ENCODE data around the gene GTF2F2.
"Not testable (repeated sequence)": the region's sequence is repeated elsewhere in the genome, so short reads cannot be mapped to it uniquely, and the experiment has no call there.

GTF2F2 gene

GRCh38 chr13:45219123-45219891, 99.0 kb downstream of the GTF2F2 start:
- DNase-seq: no peak

- no peak for DNase-seq
Measured at GRCh38 chr13:45219938-45220375, 99.6 kb downstream of the GTF2F2 start.

GRCh38 chr13:45220403-45220802, 100.1 kb downstream of the GTF2F2 start:
- DNase-seq: no peak

GRCh38 chr13:45222516-45222915, 102.2 kb downstream of the GTF2F2 start:
- no peak for DNase-seq

GRCh38 chr13:45222919-45223318, 102.6 kb downstream of the GTF2F2 start:
- DNase-seq: no peak

GRCh38 chr13:45224176-45224575, 103.9 kb downstream of the GTF2F2 start:
- DNase-seq: no peak

- no peak for DNase-seq
Measured at GRCh38 chr13:45225370-45225769, 105.1 kb downstream of the GTF2F2 start.

- no peak for DNase-seq
Measured at GRCh38 chr13:45226024-45226423, 105.7 kb downstream of the GTF2F2 start.

- DNase-seq: no peak
Measured at GRCh38 chr13:45228002-45228401, 107.7 kb downstream of the GTF2F2 start.

GRCh38 chr13:45229172-45229571, 108.9 kb downstream of the GTF2F2 start:
- DNase-seq: no peak

GRCh38 chr13:45231305-45231704, 111.0 kb downstream of the GTF2F2 start:
- no peak for DNase-seq

- DNase-seq: no peak
Measured at GRCh38 chr13:45231722-45232121, 111.4 kb downstream of the GTF2F2 start.

GRCh38 chr13:45232591-45232990, 112.3 kb downstream of the GTF2F2 start:
- DNase-seq: no peak

GRCh38 chr13:45238945-45239795, 118.9 kb downstream of the GTF2F2 start:
- no peak for DNase-seq

- DNase-seq: no peak
Measured at GRCh38 chr13:45240143-45240542, 119.8 kb downstream of the GTF2F2 start.

GRCh38 chr13:45242070-45242469, 121.8 kb downstream of the GTF2F2 start:
- DNase-seq: no peak

- no peak for DNase-seq
Measured at GRCh38 chr13:45242524-45242923, 122.2 kb downstream of the GTF2F2 start.

GRCh38 chr13:45243077-45243476, 122.8 kb downstream of the GTF2F2 start:
- no peak for DNase-seq

- not testable (repeated sequence) for DNase-seq
Measured at GRCh38 chr13:45244736-45245135, 124.4 kb downstream of the GTF2F2 start.

GRCh38 chr13:45249662-45250061, 129.4 kb downstream of the GTF2F2 start:
- no peak for DNase-seq

GRCh38 chr13:45254396-45254795, 134.1 kb downstream of the GTF2F2 start:
- no peak for DNase-seq

- no peak for DNase-seq
Measured at GRCh38 chr13:45255247-45255987, 135.1 kb downstream of the GTF2F2 start.

GRCh38 chr13:45256254-45256653, 135.9 kb downstream of the GTF2F2 start:
- DNase-seq: no peak
